ENCODE results near the gene NTRK2. TPM values are rescaled to one million over a fixed set of nuclear protein-coding genes. Genes with fewer than 3 reads are reported as not detected.

NTRK2 gene
- total and polyA plus RNA-seq, 10 of the 15 experiments (the other 5 are each of a cell fraction or from before 2014, with no cell fraction given) = 0.42 to 4.6 (median 0.65) TPM

DNA sequence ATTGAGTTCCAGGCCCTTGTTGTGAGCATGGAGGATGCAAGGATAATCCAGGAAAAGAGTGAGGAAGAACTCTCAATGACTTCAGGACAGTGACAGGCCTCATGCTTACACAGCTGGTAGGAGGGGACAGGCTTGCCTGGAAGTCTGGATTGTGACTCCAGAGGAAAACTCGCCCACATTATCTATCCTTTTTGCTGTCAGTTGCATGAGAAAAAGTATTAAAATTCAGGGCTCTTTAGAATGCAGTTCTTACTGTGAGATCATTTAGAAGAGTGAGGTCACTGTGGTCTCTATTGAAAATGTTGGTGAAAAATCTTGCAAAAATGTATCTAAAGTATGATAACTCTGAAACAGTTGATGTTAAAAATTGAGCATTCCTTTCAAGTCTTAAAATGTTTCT is 30.5 kb downstream of the NTRK2 start:
- ChIA-PET CTCF (interaction anchor here (1.5 to 14.5 kb wide), 4 partner anchors 16 to 443 kb away, joined by 3 to 792 read pairs (median 125); no protein-coding TSS in a partner anchor), RAD21 (ENCODE audit: unreplicated experiment) (interaction anchor here (1.6 to 15.7 kb wide), 3 partner anchors 10 to 83 kb away, joined by 6 to 582 read pairs (median 20); no protein-coding TSS in a partner anchor), POLR2A (interaction anchor here (1.3 to 3.5 kb wide), 2 partner anchors 55 to 80 kb away, joined by 3 to 18 read pairs; no protein-coding TSS in a partner anchor), SMC1A (ENCODE audit: uncharacterized antibody, unreplicated experiment) (interaction anchor here (1.4 to 14.3 kb wide), 6 partner anchors 10 to 252 kb away, joined by 3 to 686 read pairs (median 46); no protein-coding TSS in a partner anchor)
- no peak overlapping the region for H3K27ac ChIP-seq (ENCODE audit: control insufficient read depth, insufficient read depth)
- no peaks in the 10 kb centered on the region for H4K20me1 ChIP-seq (ENCODE audit: control insufficient read depth, insufficient read depth)
- 60% methylated on average over 1 of the region's 1 CpG for WGBS (ENCODE audit: insufficient coverage, insufficient replicate concordance, low lambda C conversion rate, missing lambda C conversion rate)
- no peak overlapping the region for H3K9ac ChIP-seq (ENCODE audit: control insufficient read depth, insufficient read depth, low read length)
- no peak overlapping the region for H3K4me3 ChIP-seq
- no peak for DNase-seq (ENCODE audit: low read depth, low spot score)
- no TSS peak for BruUV-seq (replicated peaks)
- peaks cover 17% of the 10 kb centered on the region for H3K4me1 ChIP-seq (ENCODE audit: control insufficient read depth, insufficient read depth, low read length)
- H3K36me3 ChIP-seq (ENCODE audit: control insufficient read depth in 2 of 2, insufficient read depth in 2 of 2, low read length in 1 of 2) = no peaks in the 10 kb centered on the region
- no peak for ATAC-seq
- H3K9me3 ChIP-seq (replicated peaks; ENCODE audit: control insufficient read depth, insufficient read depth, low read length) = no peaks in the 10 kb centered on the region
- H2AFZ ChIP-seq (ENCODE audit: control insufficient read depth, low read depth, low read length) = no peak overlapping the region
- in situ Hi-C loops (cut with MboI) = loop anchor here (5.0 to 10.0 kb wide), 4 partner anchors 55 to 445 kb away; no protein-coding TSS in a partner anchor
- no peaks in the 10 kb centered on the region for H3K27me3 ChIP-seq (replicated peaks in 1 of 2; ENCODE audit: control insufficient read depth in 2 of 2, insufficient read depth in 2 of 2, low read length in 1 of 2)
- FAIRE-seq = no peak
- intact Hi-C loops (cut with micrococcal nuclease; ENCODE audit: unreplicated experiment) = loop anchor here (2.0 to 10.0 kb wide), 3 partner anchors 45 to 445 kb away; no protein-coding TSS in a partner anchor
- TF ChIP-seq GABPA (IDR thresholded peaks at IDR 0.05; ENCODE audit: low read depth) (no peak), KDM1A (IDR thresholded peaks at IDR 0.05; ENCODE audit: borderline replicate concordance) (no peak), KAT2A (conservative IDR thresholded peaks at IDR 0.05; ENCODE audit: control insufficient read depth, low read depth, low read length) (no peak), SREBF1 (IDR thresholded peaks at IDR 0.05; ENCODE audit: low read length) (no peak), CEBPB (IDR thresholded peaks at IDR 0.05; ENCODE audit: borderline replicate concordance in 1 of 2, low read depth in 2 of 2, low read length in 2 of 2) (no peak), CREM (IDR thresholded peaks at IDR 0.05; ENCODE audit: low read depth) (no peak), NFXL1 (IDR thresholded peaks at IDR 0.05; ENCODE audit: borderline replicate concordance) (no peak), WRNIP1 (IDR thresholded peaks at IDR 0.05; ENCODE audit: borderline replicate concordance, low read depth, low read length) (no peak), RUNX3 (IDR thresholded peaks at IDR 0.05; ENCODE audit: low read length) (no peak)
- TF ChIP-seq, protein P1, sequence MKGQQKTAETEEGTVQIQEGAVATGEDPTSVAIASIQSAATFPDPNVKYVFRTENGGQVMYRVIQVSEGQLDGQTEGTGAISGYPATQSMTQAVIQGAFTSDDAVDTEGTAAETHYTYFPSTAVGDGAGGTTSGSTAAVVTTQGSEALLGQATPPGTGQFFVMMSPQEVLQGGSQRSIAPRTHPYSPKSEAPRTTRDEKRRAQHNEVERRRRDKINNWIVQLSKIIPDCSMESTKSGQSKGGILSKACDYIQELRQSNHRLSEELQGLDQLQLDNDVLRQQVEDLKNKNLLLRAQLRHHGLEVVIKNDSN (IDR thresholded peaks at IDR 0.05; ENCODE audit: borderline replicate concordance, extremely low read length, insufficient read depth, low read depth, low read length) = no peak
- TF ChIP-seq, protein P2, sequence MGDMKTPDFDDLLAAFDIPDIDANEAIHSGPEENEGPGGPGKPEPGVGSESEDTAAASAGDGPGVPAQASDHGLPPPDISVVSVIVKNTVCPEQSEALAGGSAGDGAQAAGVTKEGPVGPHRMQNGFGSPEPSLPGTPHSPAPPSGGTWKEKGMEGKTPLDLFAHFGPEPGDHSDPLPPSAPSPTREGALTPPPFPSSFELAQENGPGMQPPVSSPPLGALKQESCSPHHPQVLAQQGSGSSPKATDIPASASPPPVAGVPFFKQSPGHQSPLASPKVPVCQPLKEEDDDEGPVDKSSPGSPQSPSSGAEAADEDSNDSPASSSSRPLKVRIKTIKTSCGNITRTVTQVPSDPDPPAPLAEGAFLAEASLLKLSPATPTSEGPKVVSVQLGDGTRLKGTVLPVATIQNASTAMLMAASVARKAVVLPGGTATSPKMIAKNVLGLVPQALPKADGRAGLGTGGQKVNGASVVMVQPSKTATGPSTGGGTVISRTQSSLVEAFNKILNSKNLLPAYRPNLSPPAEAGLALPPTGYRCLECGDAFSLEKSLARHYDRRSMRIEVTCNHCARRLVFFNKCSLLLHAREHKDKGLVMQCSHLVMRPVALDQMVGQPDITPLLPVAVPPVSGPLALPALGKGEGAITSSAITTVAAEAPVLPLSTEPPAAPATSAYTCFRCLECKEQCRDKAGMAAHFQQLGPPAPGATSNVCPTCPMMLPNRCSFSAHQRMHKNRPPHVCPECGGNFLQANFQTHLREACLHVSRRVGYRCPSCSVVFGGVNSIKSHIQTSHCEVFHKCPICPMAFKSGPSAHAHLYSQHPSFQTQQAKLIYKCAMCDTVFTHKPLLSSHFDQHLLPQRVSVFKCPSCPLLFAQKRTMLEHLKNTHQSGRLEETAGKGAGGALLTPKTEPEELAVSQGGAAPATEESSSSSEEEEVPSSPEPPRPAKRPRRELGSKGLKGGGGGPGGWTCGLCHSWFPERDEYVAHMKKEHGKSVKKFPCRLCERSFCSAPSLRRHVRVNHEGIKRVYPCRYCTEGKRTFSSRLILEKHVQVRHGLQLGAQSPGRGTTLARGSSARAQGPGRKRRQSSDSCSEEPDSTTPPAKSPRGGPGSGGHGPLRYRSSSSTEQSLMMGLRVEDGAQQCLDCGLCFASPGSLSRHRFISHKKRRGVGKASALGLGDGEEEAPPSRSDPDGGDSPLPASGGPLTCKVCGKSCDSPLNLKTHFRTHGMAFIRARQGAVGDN (IDR thresholded peaks at IDR 0.05) = no peak
- H3K79me2 ChIP-seq (ENCODE audit: control insufficient read depth, insufficient read depth, low read length) = no peaks in the 10 kb centered on the region; the same call in 1 of the 2 replicates
- H3K4me2 ChIP-seq (ENCODE audit: control insufficient read depth, insufficient read depth) = no peak overlapping the region
